ENCODE measurements around the gene SF3B1. TPM values are rescaled to one million over a fixed set of nuclear protein-coding genes. Genes with fewer than 3 reads are reported as not detected.

The SF3B1 gene
- total and polyA plus RNA-seq, 10 of the 15 experiments (the other 5 are each of a cell fraction or from before 2014, with no cell fraction given) = 163 to 565 (median 239) TPM

GRCh38 chr2:197386242-197386641, 48.6 kb downstream of the SF3B1 start:
- intact Hi-C loops (cut with micrococcal nuclease; ENCODE audit: unreplicated experiment) (loop anchor here (10.0 kb wide), 1 partner anchor 601 kb away; no protein-coding TSS in a partner anchor), in situ Hi-C loops (cut with MboI) (loop anchor here (25.0 kb wide), 1 partner anchor 599 kb away; the partner anchor contains the start of gene GTF3C3)
- TF ChIP-seq, protein P1, sequence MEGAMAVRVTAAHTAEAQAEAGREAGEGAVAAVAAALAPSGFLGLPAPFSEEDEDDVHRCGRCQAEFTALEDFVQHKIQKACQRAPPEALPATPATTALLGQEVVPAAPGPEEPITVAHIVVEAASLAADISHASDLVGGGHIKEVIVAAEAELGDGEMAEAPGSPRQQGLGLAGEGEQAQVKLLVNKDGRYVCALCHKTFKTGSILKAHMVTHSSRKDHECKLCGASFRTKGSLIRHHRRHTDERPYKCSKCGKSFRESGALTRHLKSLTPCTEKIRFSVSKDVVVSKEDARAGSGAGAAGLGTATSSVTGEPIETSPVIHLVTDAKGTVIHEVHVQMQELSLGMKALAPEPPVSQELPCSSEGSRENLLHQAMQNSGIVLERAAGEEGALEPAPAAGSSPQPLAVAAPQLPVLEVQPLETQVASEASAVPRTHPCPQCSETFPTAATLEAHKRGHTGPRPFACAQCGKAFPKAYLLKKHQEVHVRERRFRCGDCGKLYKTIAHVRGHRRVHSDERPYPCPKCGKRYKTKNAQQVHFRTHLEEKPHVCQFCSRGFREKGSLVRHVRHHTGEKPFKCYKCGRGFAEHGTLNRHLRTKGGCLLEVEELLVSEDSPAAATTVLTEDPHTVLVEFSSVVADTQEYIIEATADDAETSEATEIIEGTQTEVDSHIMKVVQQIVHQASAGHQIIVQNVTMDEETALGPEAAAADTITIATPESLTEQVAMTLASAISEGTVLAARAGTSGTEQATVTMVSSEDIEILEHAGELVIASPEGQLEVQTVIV (IDR thresholded peaks at IDR 0.05; ENCODE audit: borderline replicate concordance, partially characterized antibody) = no peak
- TF ChIP-seq MXI1 (IDR thresholded peaks at IDR 0.05; ENCODE audit: low read depth, low read length) (no peak), ZNF622 (IDR thresholded peaks at IDR 0.05) (no peak), IKZF2 (IDR thresholded peaks at IDR 0.05) (no peak), SMAD5 (IDR thresholded peaks at IDR 0.05; ENCODE audit: low read depth) (no peak), ZNF207 (IDR thresholded peaks at IDR 0.05; ENCODE audit: borderline replicate concordance) (no peak), IKZF1 (conservative IDR thresholded peaks at IDR 0.05) (no peak), SIN3A (IDR thresholded peaks at IDR 0.05; ENCODE audit: low read depth, low read length) (no peak), CHD1 (IDR thresholded peaks at IDR 0.05; ENCODE audit: low read depth, low read length) (no peak), NFXL1 (IDR thresholded peaks at IDR 0.05; ENCODE audit: borderline replicate concordance) (no peak), TARDBP (IDR thresholded peaks at IDR 0.05; ENCODE audit: borderline replicate concordance) (no peak)
- no peak for FAIRE-seq
- SMC1A ChIA-PET (ENCODE audit: uncharacterized antibody, unreplicated experiment) = interaction anchor here (2.1 kb wide), 1 partner anchor 272 kb away, joined by 4 read pairs; no protein-coding TSS in a partner anchor
- H4K20me1 ChIP-seq (ENCODE audit: control insufficient read depth, insufficient read depth) = no peaks in the 10 kb centered on the region
- no peak overlapping the region for H3K4me3 ChIP-seq
- DNase-seq (ENCODE audit: low read depth, low spot score) = no peak
- H3K79me2 ChIP-seq (ENCODE audit: control insufficient read depth, insufficient read depth, low read length) = no peaks in the 10 kb centered on the region
- no peak overlapping the region for H2AFZ ChIP-seq (ENCODE audit: control insufficient read depth, low read depth, low read length)
- RAD21 ChIA-PET (ENCODE audit: unreplicated experiment) = interaction anchor here (1.7 kb wide), 1 partner anchor 272 kb away, joined by 4 read pairs; no protein-coding TSS in a partner anchor
- H3K9ac ChIP-seq (ENCODE audit: control insufficient read depth, insufficient read depth, low read length) = no peak overlapping the region
- WGBS (ENCODE audit: insufficient coverage, insufficient replicate concordance, low lambda C conversion rate, missing lambda C conversion rate) = 94% methylated on average over 2 of the region's 2 CpGs
- no peaks in the 10 kb centered on the region for H3K4me1 ChIP-seq (ENCODE audit: control insufficient read depth, insufficient read depth, low read length)
- BruUV-seq (replicated peaks) = no TSS peak
- CTCF ChIA-PET = no interaction called here
- H3K9me3 ChIP-seq (replicated peaks; ENCODE audit: control insufficient read depth, insufficient read depth, low read length) = no peaks in the 10 kb centered on the region
- POLR2A ChIA-PET = no interaction called here
- H3K27ac ChIP-seq (ENCODE audit: control insufficient read depth, insufficient read depth) = no peak overlapping the region
- H3K27me3 ChIP-seq (replicated peaks in 1 of 2; ENCODE audit: control insufficient read depth in 2 of 2, insufficient read depth in 2 of 2, low read length in 1 of 2) = no peaks in the 10 kb centered on the region; a peak in 1 of 4 replicates
- ATAC-seq = no peak
- peaks cover 0 to 2% of the 10 kb centered on the region in 2 experiments; a peak in 1 of 4 replicates for H3K36me3 ChIP-seq (ENCODE audit: control insufficient read depth in 2 of 2, insufficient read depth in 2 of 2, low read length in 1 of 2)
- H3K4me2 ChIP-seq (ENCODE audit: control insufficient read depth, insufficient read depth) = no peak overlapping the region

Measured in GM12878 (cell line).